K562 (cell line): ENCODE data around the gene AGO4. TPM values are rescaled to one million over a fixed set of nuclear protein-coding genes. Genes with fewer than 3 reads are reported as not detected.

Experiments used
- BRCA1 ChIP-seq, 2 experiments: fragments of 450-650 bp in 1 of 2; sonication (generic) in 1 of 2; formaldehyde crosslinking in 1 of 2; IDR thresholded peaks; 2 replicates each; pipeline versions ENCODE4 v1.5.0 to v1.6.1; 2017 to 2020; ENCODE audit warnings: mild to moderate bottlenecking in 1 of 2, missing genetic modification reagents in 1 of 2
- E2F3 ChIP-seq: fragments of 250-450 bp; sonication (Bioruptor Pico); IDR thresholded peaks from 2 replicates; pipeline ENCODE4 v1.4.0; 2020; ENCODE audit warnings: mild to moderate bottlenecking
- ETS2 ChIP-seq: IDR thresholded peaks from 2 replicates; pipeline ENCODE4 v1.6.1; 2016; ENCODE audit warnings: borderline replicate concordance, missing genetic modification characterization, mild to moderate bottlenecking, moderate library complexity, missing compliant biosample characterization; ENCODE audit not compliant: poor library complexity, severe bottlenecking
- FOXA1 ChIP-seq: fragments of 450-650 bp; IDR thresholded peaks from 2 replicates; pipeline ENCODE4 v1.6.1; 2016; ENCODE audit warnings: mild to moderate bottlenecking, borderline replicate concordance
- GTF2A2 ChIP-seq: IDR thresholded peaks from 2 replicates; pipeline ENCODE4 v1.6.1; 2016; ENCODE audit warnings: mild to moderate bottlenecking, missing genetic modification characterization, missing compliant biosample characterization
- HMG20A ChIP-seq: fragments of 450-650 bp; formaldehyde crosslinking; conservative IDR thresholded peaks from 2 replicates; pipeline ENCODE4 v1.4.0; 2020; ENCODE audit warnings: mild to moderate bottlenecking, mixed read lengths
- HNRNPL ChIP-seq: fragments of 200-400 bp; formaldehyde crosslinking; IDR thresholded peaks from 2 replicates; pipeline ENCODE4 v1.6.1; 2017; ENCODE audit warnings: low read depth, mild to moderate bottlenecking, low read length
- JUN ChIP-seq, 2 experiments: sonication (generic) in 1 of 2; formaldehyde crosslinking in 1 of 2; IDR thresholded peaks; 2 replicates each; pipeline versions ENCODE4 v1.6.1 to v1.8.0; 2012 to 2022; ENCODE audit warnings: borderline replicate concordance in 2 of 2, mild to moderate bottlenecking in 2 of 2, improper control_type of control experiment in 1 of 2, low read depth in 1 of 2, low read length in 1 of 2, missing genetic modification reagents in 1 of 2
- KLF16 ChIP-seq: IDR thresholded peaks from 2 replicates; pipeline ENCODE4 v1.6.1; 2016; ENCODE audit warnings: antibody characterized with exemption
- NR2F6 ChIP-seq: fragments of 450-650 bp; formaldehyde crosslinking; IDR thresholded peaks from 2 replicates; pipeline ENCODE4 v1.4.0; 2020; ENCODE audit warnings: mild to moderate bottlenecking
- STAT5B ChIP-seq: fragments of 250-450 bp; sonication (Bioruptor Pico); IDR thresholded peaks from 2 replicates; pipeline ENCODE4 v1.8.0; 2021; ENCODE audit warnings: mild to moderate bottlenecking, inconsistent platforms
- ZBTB7A ChIP-seq: IDR thresholded peaks from 2 replicates; pipeline ENCODE4 v1.6.1; 2011; ENCODE audit warnings: low read depth, mild to moderate bottlenecking, low read length, moderate library complexity, borderline replicate concordance; ENCODE audit not compliant: control insufficient read depth
- ZKSCAN8 ChIP-seq: fragments of 200-800 bp; sonication (Bioruptor generic); IDR thresholded peaks from 2 replicates; pipeline ENCODE4 v1.6.1; 2016; ENCODE audit warnings: missing genetic modification characterization, missing compliant biosample characterization
- ZNF174 ChIP-seq: fragments of 250-450 bp; sonication (Bioruptor Pico); IDR thresholded peaks from 2 replicates; pipeline ENCODE4 v1.4.0; 2020; ENCODE audit warnings: mild to moderate bottlenecking
- ZNF184 ChIP-seq: sonication (generic); formaldehyde crosslinking; IDR thresholded peaks from 2 replicates; pipeline ENCODE4 v1.5.0; 2020; ENCODE audit warnings: missing genetic modification reagents
- ZNF23 ChIP-seq: fragments of 250-450 bp; sonication (Bioruptor Pico); IDR thresholded peaks from 2 replicates; pipeline ENCODE4 v1.4.0; 2020; ENCODE audit warnings: mild to moderate bottlenecking
- ZNF586 ChIP-seq: fragments of 450-650 bp; formaldehyde crosslinking; conservative IDR thresholded peaks from 2 replicates; pipeline ENCODE4 v1.4.0; 2020; ENCODE audit warnings: mild to moderate bottlenecking, moderate library complexity
- ZNF778 ChIP-seq: fragments of 450-650 bp; formaldehyde crosslinking; IDR thresholded peaks from 2 replicates; pipeline ENCODE4 v1.4.0; 2020; ENCODE audit warnings: mild to moderate bottlenecking, moderate library complexity
- polyA plus RNA-seq, 8 experiments: library from polyadenylated mRNA; depleted of rRNA in 4 of 8; stranded (reverse) in 5 of 8; unstranded in 3 of 8; fragments of >200 nt; fragmentation: Nextera tagmentation in 2 of 8; fragmentation: Illumina TruSeq in 1 of 8; extraction: Ambion mirVana in 2 of 8; extraction: Trizol in 1 of 8; gene quantifications; 2 replicates each; pipeline versions ENCODE4 v1.2.1 to v1.2.3, GENCODE V29; 2011 to 2014; ENCODE audit warnings: inconsistent platforms in 1 of 8, missing spikeins in 1 of 8
- total RNA-seq, 7 experiments: library from RNA; depleted of rRNA in 6 of 7; stranded (reverse); fragments of >200 nt in 6 of 7; fragmentation: Illumina TruSeq in 2 of 7; extraction: Trizol in 2 of 7; gene quantifications; 2 replicates each; pipeline versions ENCODE4 v1.2.1 to v1.2.3, GENCODE V29; 2011 to 2021; ENCODE audit warnings: low replicate concordance in 1 of 7
- TF ChIP-seq, protein P1 (sequence below): fragments of 250-450 bp; sonication (Bioruptor Pico); IDR thresholded peaks from 2 replicates; pipeline ENCODE4 v1.9.0; 2021; ENCODE audit warnings: mild to moderate bottlenecking, inconsistent platforms
- TF ChIP-seq, protein P2 (sequence below): fragments of 450-650 bp; IDR thresholded peaks from 2 replicates; pipeline ENCODE4 v1.6.1; 2016; ENCODE audit warnings: antibody characterized with exemption
- TF ChIP-seq, protein P3 (sequence below), 3 experiments: IDR thresholded peaks in 2 of 3; conservative IDR thresholded peaks in 1 of 3; 2 replicates each; pipeline ENCODE4 v1.5.1; 2011 to 2012; ENCODE audit warnings: low read length in 3 of 3, mild to moderate bottlenecking in 3 of 3, control low read depth in 2 of 3, improper control_type of control experiment in 1 of 3, inconsistent platforms in 1 of 3, low read depth in 1 of 3, mixed read lengths in 1 of 3, moderate library complexity in 1 of 3; ENCODE audit not compliant: insufficient read depth in 2 of 3
- TF ChIP-seq, protein P4 (sequence below): fragments of 250-450 bp; sonication (Bioruptor Pico); IDR thresholded peaks from 2 replicates; pipeline ENCODE4 v1.4.0; 2020

Gene AGO4
- total and polyA plus RNA-seq, 9 of the 15 experiments (the other 6 are each of a cell fraction or from before 2014, with no cell fraction given) = 1.3 to 10.5 (median 6.5) TPM

DNA sequence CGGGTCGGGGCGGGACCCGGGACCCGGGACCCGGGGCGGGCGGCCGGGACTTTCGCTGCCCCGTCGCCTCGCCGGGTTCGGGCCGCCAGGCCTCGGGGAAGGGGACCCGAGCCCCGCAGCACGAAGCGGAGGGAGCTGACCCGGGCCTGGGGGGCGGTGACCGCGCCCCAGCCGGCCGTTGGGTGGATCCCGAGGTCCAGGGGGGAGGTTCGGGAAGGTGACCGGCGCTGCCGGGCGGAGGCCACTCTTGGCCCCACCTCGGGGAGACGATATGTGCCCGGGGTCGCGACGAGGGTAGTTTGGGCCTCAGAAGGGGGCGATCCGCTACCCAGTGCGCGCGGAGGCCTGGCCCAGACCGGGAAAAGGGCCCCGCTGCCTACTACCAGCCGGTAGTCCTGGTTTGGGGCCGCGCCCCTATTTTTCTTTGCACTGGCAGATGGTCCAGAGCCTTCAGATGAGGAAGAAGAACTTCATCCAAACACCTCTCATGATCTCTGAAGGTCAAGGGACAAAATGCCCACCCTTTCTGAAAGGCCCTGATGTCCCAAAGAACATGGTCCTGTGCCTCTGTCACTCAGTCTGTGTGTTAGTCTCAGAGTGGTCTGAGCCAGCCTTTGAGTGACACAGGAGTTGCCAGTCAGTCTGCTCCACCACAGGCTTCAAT, 766 bp downstream of the AGO4 start (continued):
- TF ChIP-seq, protein P1, sequence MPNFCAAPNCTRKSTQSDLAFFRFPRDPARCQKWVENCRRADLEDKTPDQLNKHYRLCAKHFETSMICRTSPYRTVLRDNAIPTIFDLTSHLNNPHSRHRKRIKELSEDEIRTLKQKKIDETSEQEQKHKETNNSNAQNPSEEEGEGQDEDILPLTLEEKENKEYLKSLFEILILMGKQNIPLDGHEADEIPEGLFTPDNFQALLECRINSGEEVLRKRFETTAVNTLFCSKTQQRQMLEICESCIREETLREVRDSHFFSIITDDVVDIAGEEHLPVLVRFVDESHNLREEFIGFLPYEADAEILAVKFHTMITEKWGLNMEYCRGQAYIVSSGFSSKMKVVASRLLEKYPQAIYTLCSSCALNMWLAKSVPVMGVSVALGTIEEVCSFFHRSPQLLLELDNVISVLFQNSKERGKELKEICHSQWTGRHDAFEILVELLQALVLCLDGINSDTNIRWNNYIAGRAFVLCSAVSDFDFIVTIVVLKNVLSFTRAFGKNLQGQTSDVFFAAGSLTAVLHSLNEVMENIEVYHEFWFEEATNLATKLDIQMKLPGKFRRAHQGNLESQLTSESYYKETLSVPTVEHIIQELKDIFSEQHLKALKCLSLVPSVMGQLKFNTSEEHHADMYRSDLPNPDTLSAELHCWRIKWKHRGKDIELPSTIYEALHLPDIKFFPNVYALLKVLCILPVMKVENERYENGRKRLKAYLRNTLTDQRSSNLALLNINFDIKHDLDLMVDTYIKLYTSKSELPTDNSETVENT (CRISPR knock-in tag) = no peak
- no peak for TF ChIP-seq ETS2 (tag)
- TF ChIP-seq HMG20A (CRISPR knock-in tag) = no peak
- no peak for TF ChIP-seq JUN (IDR thresholded peaks at IDR 0.05; ENCODE audit: borderline replicate concordance, low read depth, low read length)
- no peak for TF ChIP-seq JUN (CRISPR knock-in tag; IDR thresholded peaks at IDR 0.05; ENCODE audit: borderline replicate concordance)
- TF ChIP-seq ZNF174 (CRISPR knock-in tag) = no peak
- TF ChIP-seq ZNF23 (CRISPR knock-in tag) = no peak
- TF ChIP-seq, protein P2, sequence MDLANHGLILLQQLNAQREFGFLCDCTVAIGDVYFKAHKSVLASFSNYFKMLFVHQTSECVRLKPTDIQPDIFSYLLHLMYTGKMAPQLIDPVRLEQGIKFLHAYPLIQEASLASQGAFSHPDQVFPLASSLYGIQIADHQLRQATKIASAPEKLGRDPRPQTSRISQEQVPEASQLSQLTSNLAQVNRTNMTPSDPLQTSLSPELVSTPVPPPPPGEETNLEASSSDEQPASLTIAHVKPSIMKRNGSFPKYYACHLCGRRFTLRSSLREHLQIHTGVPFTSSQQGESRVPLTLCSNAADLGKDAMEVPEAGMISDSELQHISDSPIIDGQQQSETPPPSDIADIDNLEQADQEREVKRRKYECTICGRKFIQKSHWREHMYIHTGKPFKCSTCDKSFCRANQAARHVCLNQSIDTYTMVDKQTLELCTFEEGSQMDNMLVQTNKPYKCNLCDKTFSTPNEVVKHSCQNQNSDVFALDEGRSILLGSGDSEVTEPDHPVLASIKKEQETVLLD = no peak
- TF ChIP-seq BRCA1 (IDR thresholded peaks at IDR 0.05) = no peak
- 0 out of 2 replicates have a peak, but pooled peaks have one; percentile 66 for TF ChIP-seq BRCA1 (CRISPR knock-in tag; IDR thresholded peaks at IDR 0.05)
- no peak for TF ChIP-seq KLF16
- no peak for TF ChIP-seq HNRNPL
- no peak for TF ChIP-seq ZNF184 (CRISPR knock-in tag)
- peak; percentile 69; the same call in 1 of the 2 replicates for TF ChIP-seq ZBTB7A
- TF ChIP-seq, protein P3, sequence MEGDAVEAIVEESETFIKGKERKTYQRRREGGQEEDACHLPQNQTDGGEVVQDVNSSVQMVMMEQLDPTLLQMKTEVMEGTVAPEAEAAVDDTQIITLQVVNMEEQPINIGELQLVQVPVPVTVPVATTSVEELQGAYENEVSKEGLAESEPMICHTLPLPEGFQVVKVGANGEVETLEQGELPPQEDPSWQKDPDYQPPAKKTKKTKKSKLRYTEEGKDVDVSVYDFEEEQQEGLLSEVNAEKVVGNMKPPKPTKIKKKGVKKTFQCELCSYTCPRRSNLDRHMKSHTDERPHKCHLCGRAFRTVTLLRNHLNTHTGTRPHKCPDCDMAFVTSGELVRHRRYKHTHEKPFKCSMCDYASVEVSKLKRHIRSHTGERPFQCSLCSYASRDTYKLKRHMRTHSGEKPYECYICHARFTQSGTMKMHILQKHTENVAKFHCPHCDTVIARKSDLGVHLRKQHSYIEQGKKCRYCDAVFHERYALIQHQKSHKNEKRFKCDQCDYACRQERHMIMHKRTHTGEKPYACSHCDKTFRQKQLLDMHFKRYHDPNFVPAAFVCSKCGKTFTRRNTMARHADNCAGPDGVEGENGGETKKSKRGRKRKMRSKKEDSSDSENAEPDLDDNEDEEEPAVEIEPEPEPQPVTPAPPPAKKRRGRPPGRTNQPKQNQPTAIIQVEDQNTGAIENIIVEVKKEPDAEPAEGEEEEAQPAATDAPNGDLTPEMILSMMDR (IDR thresholded peaks at IDR 0.05 in 2 of 3, conservative IDR thresholded peaks at IDR 0.05 in 1 of 3; ENCODE audit: insufficient read depth in 2 of 3, low read depth in 1 of 3, low read length in 3 of 3) = peak in 1 of 3 experiments; percentile 0; a peak in 1 of 6 replicates
- TF ChIP-seq FOXA1 = no peak
- TF ChIP-seq NR2F6 = no peak
- TF ChIP-seq ZNF586 = no peak
- TF ChIP-seq E2F3 (CRISPR knock-in tag) = no peak
- TF ChIP-seq ZNF778 (CRISPR knock-in tag) = no peak
- TF ChIP-seq, protein P4, sequence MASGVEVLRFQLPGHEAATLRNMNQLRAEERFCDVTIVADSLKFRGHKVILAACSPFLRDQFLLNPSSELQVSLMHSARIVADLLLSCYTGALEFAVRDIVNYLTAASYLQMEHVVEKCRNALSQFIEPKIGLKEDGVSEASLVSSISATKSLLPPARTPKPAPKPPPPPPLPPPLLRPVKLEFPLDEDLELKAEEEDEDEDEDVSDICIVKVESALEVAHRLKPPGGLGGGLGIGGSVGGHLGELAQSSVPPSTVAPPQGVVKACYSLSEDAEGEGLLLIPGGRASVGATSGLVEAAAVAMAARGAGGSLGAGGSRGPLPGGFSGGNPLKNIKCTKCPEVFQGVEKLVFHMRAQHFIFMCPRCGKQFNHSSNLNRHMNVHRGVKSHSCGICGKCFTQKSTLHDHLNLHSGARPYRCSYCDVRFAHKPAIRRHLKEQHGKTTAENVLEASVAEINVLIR (CRISPR knock-in tag) = no peak
- TF ChIP-seq GTF2A2 (tag) = no peak
- TF ChIP-seq STAT5B (CRISPR knock-in tag) = no peak
- no peak for TF ChIP-seq ZKSCAN8 (CRISPR knock-in tag)
